ENCODE measurements around the gene BANP.

- no peak for TF ChIP-seq POLR2A (IDR thresholded peaks at IDR 0.05; ENCODE audit: borderline replicate concordance, extremely low read depth, insufficient read depth, insufficient read length)
- TF ChIP-seq, protein P1, sequence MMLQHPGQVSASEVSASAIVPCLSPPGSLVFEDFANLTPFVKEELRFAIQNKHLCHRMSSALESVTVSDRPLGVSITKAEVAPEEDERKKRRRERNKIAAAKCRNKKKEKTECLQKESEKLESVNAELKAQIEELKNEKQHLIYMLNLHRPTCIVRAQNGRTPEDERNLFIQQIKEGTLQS (IDR thresholded peaks at IDR 0.05) = no peak
- no peak for TF ChIP-seq CTCF (IDR thresholded peaks at IDR 0.05 in 2 of 3, conservative IDR thresholded peaks at IDR 0.05 in 1 of 3; ENCODE audit: borderline replicate concordance in 1 of 3, insufficient read depth in 1 of 3, low read depth in 2 of 3, low read length in 2 of 3)
- no peak for TF ChIP-seq YY1 (IDR thresholded peaks at IDR 0.05; ENCODE audit: extremely low read depth, insufficient replicate concordance, low read depth, low read length)
- TF ChIP-seq JUND (IDR thresholded peaks at IDR 0.05) = no peak
- no peak for TF ChIP-seq REST (IDR thresholded peaks at IDR 0.05; ENCODE audit: low read depth)
- TF ChIP-seq POLR2AphosphoS5 (IDR thresholded peaks at IDR 0.05; ENCODE audit: low read depth, low read length) = no peak
- no peak for TF ChIP-seq RAD21 (IDR thresholded peaks at IDR 0.05; ENCODE audit: low read depth)
- TF ChIP-seq EZH2 (IDR thresholded peaks at IDR 0.05) = no peak
Measured at GRCh38 chr16:87924041-87924810, 27.0 kb upstream of the BANP start.

Measured in HCT116 (cell line).